PFSK-1 (cell line): ENCODE measurements around the gene CPTP.

Experiments
- FOXP2 ChIP-seq: optimal IDR thresholded peaks from 2 replicates; pipeline ENCODE3; 2011; ENCODE audit warnings: borderline replicate concordance, control low read depth, inconsistent platforms; ENCODE audit not compliant: insufficient read depth; ENCODE audit errors: extremely low read length, extremely low read depth
- POLR2AphosphoS5 ChIP-seq: IDR thresholded peaks from 2 replicates; pipeline ENCODE4 v1.6.1; 2012; ENCODE audit warnings: low read depth, mild to moderate bottlenecking, control low read depth, low read length, moderate library complexity
- REST ChIP-seq, 2 experiments: IDR thresholded peaks; 2 replicates each; pipeline versions ENCODE4 v1.6.1 to v1.8.0; 2011 to 2012; ENCODE audit warnings: low read depth in 2 of 2, low read length in 2 of 2, control low read depth in 1 of 2, inconsistent platforms in 1 of 2, mild to moderate bottlenecking in 1 of 2, moderate library complexity in 1 of 2; ENCODE audit not compliant: insufficient read depth in 1 of 2
- SIN3A ChIP-seq: IDR thresholded peaks from 2 replicates; pipeline ENCODE4 v1.6.1; 2012; ENCODE audit warnings: mild to moderate bottlenecking, low read length, moderate library complexity, borderline replicate concordance; ENCODE audit not compliant: insufficient read depth
- TAF1 ChIP-seq: IDR thresholded peaks from 2 replicates; pipeline ENCODE4 v1.6.1; 2012; ENCODE audit warnings: low read length, control low read depth, borderline replicate concordance; ENCODE audit not compliant: insufficient read depth

The CPTP gene

GRCh38 chr1:1324084-1324523 is 498 bp upstream of the CPTP start:
- TF ChIP-seq TAF1 (no peak), REST (IDR thresholded peaks at IDR 0.05; ENCODE audit: insufficient read depth in 1 of 2, low read depth in 2 of 2, low read length in 2 of 2) (no peak), POLR2AphosphoS5 (no peak), FOXP2 (no peak), SIN3A (no peak)

- TF ChIP-seq TAF1 (no peak), FOXP2 (no peak), REST (IDR thresholded peaks at IDR 0.05; ENCODE audit: insufficient read depth in 1 of 2, low read depth in 2 of 2, low read length in 2 of 2) (no peak), SIN3A (no peak), POLR2AphosphoS5 (no peak)
Observed at GRCh38 chr1:1325288-1326074, 879 bp downstream of the CPTP start.

- no peak for TF ChIP-seq SIN3A
- no peak for TF ChIP-seq POLR2AphosphoS5
- no peak for TF ChIP-seq REST (IDR thresholded peaks at IDR 0.05; ENCODE audit: insufficient read depth in 1 of 2, low read depth in 2 of 2, low read length in 2 of 2)
- no peak for TF ChIP-seq TAF1
- TF ChIP-seq FOXP2 = no peak
Observed at GRCh38 chr1:1326075-1326605, 1.5 kb downstream of the CPTP start.

- TF ChIP-seq REST (IDR thresholded peaks at IDR 0.05; ENCODE audit: insufficient read depth in 1 of 2, low read depth in 2 of 2, low read length in 2 of 2) (no peak), POLR2AphosphoS5 (no peak), SIN3A (no peak)
Observed at GRCh38 chr1:1327291-1327690, 2.7 kb downstream of the CPTP start.
